ENCODE results near the gene MPP3. TPM values are rescaled to one million over a fixed set of nuclear protein-coding genes. Genes with fewer than 3 reads are reported as not detected.

MPP3 gene
- total RNA-seq, 1 donor from 2014 or later: 22.9 TPM

DNA sequence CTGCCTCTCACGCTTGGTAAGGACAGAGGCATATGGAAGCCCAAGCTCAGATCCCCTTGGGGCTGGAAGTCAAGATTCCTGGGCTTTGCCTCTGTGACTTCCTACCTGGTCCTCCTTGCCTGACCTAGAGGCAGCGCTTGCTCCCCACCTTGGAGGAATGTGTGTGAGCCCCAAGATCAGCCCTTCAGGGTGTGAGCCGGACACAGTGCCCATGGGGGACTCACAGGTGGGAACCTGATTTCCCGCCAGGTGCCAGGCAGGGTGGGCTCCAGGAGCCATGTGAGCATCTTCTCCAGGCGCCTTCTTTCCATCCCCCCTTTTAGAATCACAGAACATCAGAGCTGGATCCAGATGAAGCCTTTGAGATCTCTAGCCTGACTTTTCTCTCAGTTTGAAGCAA, 24.2 kb upstream of the MPP3 start:
- Mint-ChIP-seq H3K36me3 (no peaks in the 10 kb centered on the region), H3K4me1 (no peaks in the 10 kb centered on the region), H3K9me3 (no peaks in the 10 kb centered on the region), H3K4me3 (no peak overlapping the region), H3K27me3 (ENCODE audit: low read depth) (peaks cover 27% of the 10 kb centered on the region), H3K27ac (no peak overlapping the region)
- no peak for DNase-seq (ENCODE audit: low spot score in 2 of 2, unreplicated experiment in 2 of 2)
- TF ChIP-seq, protein P1, sequence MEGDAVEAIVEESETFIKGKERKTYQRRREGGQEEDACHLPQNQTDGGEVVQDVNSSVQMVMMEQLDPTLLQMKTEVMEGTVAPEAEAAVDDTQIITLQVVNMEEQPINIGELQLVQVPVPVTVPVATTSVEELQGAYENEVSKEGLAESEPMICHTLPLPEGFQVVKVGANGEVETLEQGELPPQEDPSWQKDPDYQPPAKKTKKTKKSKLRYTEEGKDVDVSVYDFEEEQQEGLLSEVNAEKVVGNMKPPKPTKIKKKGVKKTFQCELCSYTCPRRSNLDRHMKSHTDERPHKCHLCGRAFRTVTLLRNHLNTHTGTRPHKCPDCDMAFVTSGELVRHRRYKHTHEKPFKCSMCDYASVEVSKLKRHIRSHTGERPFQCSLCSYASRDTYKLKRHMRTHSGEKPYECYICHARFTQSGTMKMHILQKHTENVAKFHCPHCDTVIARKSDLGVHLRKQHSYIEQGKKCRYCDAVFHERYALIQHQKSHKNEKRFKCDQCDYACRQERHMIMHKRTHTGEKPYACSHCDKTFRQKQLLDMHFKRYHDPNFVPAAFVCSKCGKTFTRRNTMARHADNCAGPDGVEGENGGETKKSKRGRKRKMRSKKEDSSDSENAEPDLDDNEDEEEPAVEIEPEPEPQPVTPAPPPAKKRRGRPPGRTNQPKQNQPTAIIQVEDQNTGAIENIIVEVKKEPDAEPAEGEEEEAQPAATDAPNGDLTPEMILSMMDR (IDR thresholded peaks at IDR 0.05; ENCODE audit: unreplicated experiment): no peak

DNA sequence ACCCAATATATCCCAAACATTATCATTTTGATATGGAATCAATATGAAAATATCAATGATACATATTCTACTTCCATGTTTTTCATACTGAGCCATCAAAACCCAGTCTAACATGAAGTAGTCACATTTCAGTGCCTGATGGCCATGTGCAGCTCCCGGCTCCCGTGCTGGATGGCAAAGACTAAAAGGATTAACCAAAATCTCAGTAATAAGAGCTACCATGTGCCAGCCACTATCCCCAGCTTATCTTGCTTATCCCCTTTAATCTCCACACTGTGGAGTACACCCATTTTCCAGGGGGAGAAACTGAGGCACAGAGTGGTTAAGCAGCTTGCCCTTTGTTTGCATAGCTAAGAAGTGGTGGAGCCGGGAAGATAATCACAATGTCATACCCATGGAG, 23.2 kb upstream of the MPP3 start:
- Mint-ChIP-seq H3K4me3 (no peak overlapping the region), H3K27me3 (ENCODE audit: low read depth) (peaks cover 32% of the 10 kb centered on the region), H3K9me3 (no peaks in the 10 kb centered on the region), H3K27ac (no peak overlapping the region), H3K36me3 (no peaks in the 10 kb centered on the region), H3K4me1 (no peaks in the 10 kb centered on the region)
- no peak for DNase-seq (ENCODE audit: low spot score in 2 of 2, unreplicated experiment in 2 of 2)
- TF ChIP-seq, protein P1 (IDR thresholded peaks at IDR 0.05; ENCODE audit: unreplicated experiment): no peak

DNA sequence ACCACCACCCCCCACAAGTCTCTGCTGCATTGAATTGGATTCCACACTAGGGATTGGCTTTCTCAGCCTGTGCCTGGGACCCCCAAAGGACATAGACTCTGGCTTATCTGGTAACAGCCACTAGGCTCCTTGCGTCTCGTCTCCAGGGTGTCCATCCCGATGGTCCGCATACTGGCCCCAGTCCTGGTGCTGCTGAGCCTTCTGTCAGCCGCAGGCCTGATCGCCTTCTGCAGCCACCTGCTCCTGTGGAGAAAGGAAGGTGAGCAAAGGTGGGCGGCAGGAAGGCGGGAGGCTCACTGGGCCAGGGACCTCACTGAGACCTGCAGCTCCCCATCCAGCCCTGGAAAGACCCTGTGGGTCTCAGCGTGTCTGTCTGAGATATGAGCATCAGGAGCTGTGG, 22.1 kb upstream of the MPP3 start:
- H3K27me3 Mint-ChIP-seq (ENCODE audit: low read depth): peaks cover 32% of the 10 kb centered on the region
- no peak overlapping the region for H3K27ac Mint-ChIP-seq
- no peaks in the 10 kb centered on the region for H3K9me3 Mint-ChIP-seq

DNA sequence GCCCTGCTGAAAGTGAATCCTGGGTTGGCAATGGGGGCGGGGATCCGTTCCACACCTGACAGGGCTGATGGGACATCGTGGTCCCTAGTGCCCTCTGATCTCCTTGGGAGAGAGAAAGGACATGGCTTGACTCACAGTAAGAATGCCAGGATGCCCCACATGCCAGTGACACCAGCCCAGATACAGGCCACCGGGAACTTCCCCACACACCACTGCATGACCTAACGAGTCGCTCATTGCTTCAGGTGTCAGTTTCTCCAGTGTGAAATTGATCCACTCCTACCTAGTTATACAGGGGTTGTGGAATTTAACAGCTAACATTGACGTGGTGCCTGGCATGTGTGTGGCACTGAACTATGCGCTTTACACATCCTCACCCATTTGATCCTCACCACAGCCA, 21.6 kb upstream of the MPP3 start:
- Mint-ChIP-seq H3K4me1 (no peaks in the 10 kb centered on the region), H3K27me3 (ENCODE audit: low read depth) (peaks cover 32% of the 10 kb centered on the region)
- TF ChIP-seq, protein P1 (IDR thresholded peaks at IDR 0.05; ENCODE audit: unreplicated experiment): no peak

More for the DNA sequence above, 22.1 kb upstream of the MPP3 start:
- DNase-seq (ENCODE audit: low spot score in 2 of 2, unreplicated experiment in 2 of 2): no peak
- Mint-ChIP-seq H3K4me1 (no peaks in the 10 kb centered on the region), H3K36me3 (no peaks in the 10 kb centered on the region), H3K4me3 (no peak overlapping the region)
- TF ChIP-seq, protein P1 (IDR thresholded peaks at IDR 0.05; ENCODE audit: unreplicated experiment): no peak

DNA sequence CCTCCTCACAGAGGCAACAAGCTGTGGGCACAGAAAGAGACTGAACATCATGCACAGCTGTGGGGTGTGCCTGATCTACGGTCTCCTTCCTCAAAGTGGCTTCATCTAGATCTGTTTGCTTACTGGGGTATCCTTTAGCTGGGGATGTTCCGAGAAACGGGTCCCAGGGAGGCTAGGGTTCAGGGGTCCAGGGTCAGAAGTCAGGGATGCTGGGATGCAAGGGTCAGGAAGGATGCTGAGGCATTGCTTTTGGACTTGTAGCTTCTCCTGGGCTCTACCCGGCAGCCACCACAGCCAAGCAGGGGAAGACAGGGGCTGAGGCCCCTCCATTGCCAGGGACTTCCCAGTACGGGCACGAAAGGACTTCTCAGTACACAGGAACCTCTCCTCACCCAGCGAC, 20.6 kb upstream of the MPP3 start:
- Mint-ChIP-seq H3K27me3 (ENCODE audit: low read depth) (peaks cover 33% of the 10 kb centered on the region), H3K4me3 (no peak overlapping the region), H3K4me1 (no peaks in the 10 kb centered on the region), H3K27ac (no peak overlapping the region), H3K9me3 (no peaks in the 10 kb centered on the region), H3K36me3 (no peaks in the 10 kb centered on the region)
- TF ChIP-seq, protein P1 (IDR thresholded peaks at IDR 0.05; ENCODE audit: unreplicated experiment): no peak
- no peak for DNase-seq (ENCODE audit: low spot score in 2 of 2, unreplicated experiment in 2 of 2)

More for the DNA sequence above, 21.6 kb upstream of the MPP3 start:
- Mint-ChIP-seq H3K4me3 (no peak overlapping the region), H3K36me3 (no peaks in the 10 kb centered on the region), H3K9me3 (no peaks in the 10 kb centered on the region), H3K27ac (no peak overlapping the region)
- no peak for DNase-seq (ENCODE audit: low spot score in 2 of 2, unreplicated experiment in 2 of 2)

DNA sequence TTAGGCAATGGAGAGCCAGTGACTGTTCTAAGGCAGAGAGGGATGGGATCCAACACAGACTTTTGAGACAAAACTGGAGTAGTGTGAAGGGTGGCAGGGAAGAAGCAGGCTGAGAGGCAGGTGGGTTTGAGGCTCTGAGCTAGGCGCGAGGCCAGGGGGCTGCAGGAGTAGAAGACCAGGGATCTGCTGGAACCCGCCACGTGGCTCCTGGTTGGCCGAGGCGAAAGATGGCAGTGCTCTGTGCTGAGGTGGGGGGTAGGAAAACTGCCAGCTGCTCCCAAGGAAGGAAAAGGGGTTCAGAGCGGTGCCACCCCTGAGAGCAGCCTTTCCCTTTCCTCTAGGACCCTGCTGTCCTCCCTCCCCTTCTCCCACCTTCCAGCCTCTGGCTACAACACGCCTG, 19.6 kb upstream of the MPP3 start:
- H3K27me3 Mint-ChIP-seq (ENCODE audit: low read depth): peaks cover 36% of the 10 kb centered on the region
- TF ChIP-seq, protein P1 (IDR thresholded peaks at IDR 0.05; ENCODE audit: unreplicated experiment): no peak
- no peak overlapping the region for H3K4me3 Mint-ChIP-seq
- H3K36me3 Mint-ChIP-seq: no peaks in the 10 kb centered on the region
- no peak overlapping the region for H3K27ac Mint-ChIP-seq
- no peaks in the 10 kb centered on the region for H3K9me3 Mint-ChIP-seq
- no peak for DNase-seq (ENCODE audit: low spot score in 2 of 2, unreplicated experiment in 2 of 2)
- H3K4me1 Mint-ChIP-seq: peaks cover under 1% of the 10 kb centered on the region

All from mesothelial cell of epicardium (in vitro differentiated cells).